Gastrocnemius medialis (tissue), 4 donors: ENCODE data around the gene ZNF326. TPM values are rescaled to one million over a fixed set of nuclear protein-coding genes. Genes with fewer than 3 reads are reported as not detected.

Source experiments
- ATAC-seq, 2 donors: fragments of 150-250 bp; one replicate each; pipeline ENCODE4 v1.9.1; 2016
- DNase-seq, 2 donors: peaks; one replicate each; pipeline ENCODE4 v3.0.0-alpha.2; 2019
- H3K27ac ChIP-seq, 4 donors: fragments of 200-600 bp; sonication (generic); 1 replicate in 1 of 4; 2 replicates in 3 of 4; pipeline ENCODE4 v1.5.1; 2016 to 2018; ENCODE audit warnings: mild to moderate bottlenecking in 2 of 4, moderate library complexity in 1 of 4
- H3K27me3 ChIP-seq, 3 donors: fragments of 200-600 bp; sonication (generic) in 2 of 3; 1 replicate in 1 of 3; 2 replicates in 2 of 3; pipeline versions ENCODE4 v1.5.1 to v1.6.0; 2016 to 2019; ENCODE audit warnings: mild to moderate bottlenecking in 1 of 3, moderate library complexity in 1 of 3
- H3K36me3 ChIP-seq, 2 donors: fragments of 200-600 bp; sonication (generic) in 1 of 2; one replicate each; pipeline ENCODE4 v1.5.1; 2017 to 2018
- H3K4me1 ChIP-seq, 2 donors: fragments of 200-600 bp; sonication (generic) in 1 of 2; one replicate each; pipeline ENCODE4 v1.5.1; 2016 to 2017; ENCODE audit warnings: mild to moderate bottlenecking in 2 of 2
- H3K4me3 ChIP-seq, 4 donors: fragments of 200-600 bp; sonication (generic) in 3 of 4; 1 replicate in 1 of 4; 2 replicates in 3 of 4; pipeline ENCODE4 v1.5.1; 2016 to 2019; ENCODE audit warnings: mild to moderate bottlenecking in 2 of 4
- H3K9me3 ChIP-seq, 3 donors: fragments of 200-600 bp; sonication (generic) in 2 of 3; 1 replicate in 1 of 3; 2 replicates in 2 of 3; pipeline ENCODE4 v1.5.1; 2016 to 2019
- CTCF ChIP-seq, 5 experiments: fragments of 450-650 bp in 3 of 5; fragments of 200-600 bp in 2 of 5; sonication (generic) in 2 of 5; IDR thresholded peaks in 4 of 5; conservative IDR thresholded peaks in 1 of 5; 1 replicate in 4 of 5; 2 replicates in 1 of 5; pipeline ENCODE4 v1.5.1; 2016 to 2019; ENCODE audit warnings: antibody characterized with exemption in 5 of 5, mild to moderate bottlenecking in 3 of 5, moderate library complexity in 3 of 5
- POLR2A ChIP-seq, 2 donors: fragments of 450-650 bp; IDR thresholded peaks; one replicate each; pipeline ENCODE4 v1.6.1; 2017; ENCODE audit warnings: antibody characterized with exemption in 2 of 2, mild to moderate bottlenecking in 2 of 2, moderate library complexity in 2 of 2
- in situ Hi-C, 4 donors: fragments of 200-750 bp; cut with MboI; loops; one replicate each; pipeline versions ENCODE4 v1.15.0 to v1.8.0; 2017; ENCODE audit warnings: low sequenced_read_pairs in 4 of 4
- intact Hi-C: fragments of 100-400 bp; cut with DNase I; formaldehyde crosslinking; loops from one replicate; pipeline ENCODE4 v1.15.1; 2023; ENCODE audit warnings: low total_unique reads
- total RNA-seq, 4 donors: library from RNA; depleted of rRNA; stranded (reverse); fragments of >200 nt; gene quantifications; one replicate each; pipeline versions ENCODE4 v1.1.0 to v1.2.3, GENCODE V29; 2016

The ZNF326 gene
- total RNA-seq, 4 donors from 2014 or later: 5.8 to 10.8 (median 9.2) TPM

- no peak overlapping the region for H3K27ac ChIP-seq
- intact Hi-C loops (loop anchor here (1.0 to 2.0 kb wide), 2 partner anchors 110 to 149 kb away; no protein-coding TSS in a partner anchor), in situ Hi-C loops (loop anchor here in 1 of 4 donors (10.0 kb wide), 1 partner anchor 148 kb away; no protein-coding TSS in a partner anchor)
- H3K9me3 ChIP-seq: no peaks in the 10 kb centered on the region
- H3K4me1 ChIP-seq: no peaks in the 10 kb centered on the region
- H3K4me3 ChIP-seq: no peak overlapping the region
- DNase-seq: no peak
- TF ChIP-seq CTCF (IDR thresholded peaks at IDR 0.05 in 4 of 5, conservative IDR thresholded peaks at IDR 0.05 in 1 of 5): peak in 4 of 5 experiments; percentile 11 to 51 (median 38)
- TF ChIP-seq POLR2A (IDR thresholded peaks at IDR 0.05): no peak
- no peaks in the 10 kb centered on the region for H3K27me3 ChIP-seq
- peak; percentile 54 to 66 for ATAC-seq
- H3K36me3 ChIP-seq: no peaks in the 10 kb centered on the region
These were observed 41.7 kb upstream of the ZNF326 start for GRCh38 chr1:89953131-89953626.

- ATAC-seq (no peak), DNase-seq (no peak)
- TF ChIP-seq POLR2A (IDR thresholded peaks at IDR 0.05) (no peak), CTCF (IDR thresholded peaks at IDR 0.05 in 4 of 5, conservative IDR thresholded peaks at IDR 0.05 in 1 of 5) (no peak)
- Histone ChIP-seq H3K4me3 (no peak overlapping the region), H3K9me3 (no peaks in the 10 kb centered on the region), H3K27me3 (no peaks in the 10 kb centered on the region), H3K4me1 (no peaks in the 10 kb centered on the region), H3K27ac (no peak overlapping the region), H3K36me3 (no peaks in the 10 kb centered on the region)
- in situ Hi-C loops (loop anchor here in 1 of 4 donors (10.0 kb wide), 1 partner anchor 149 kb away; no protein-coding TSS in a partner anchor), intact Hi-C loops (loop anchor here (1.0 to 2.0 kb wide), 2 partner anchors 111 to 150 kb away; no protein-coding TSS in a partner anchor)
These were observed 41.0 kb upstream of the ZNF326 start for GRCh38 chr1:89953929-89954328.

- no peak overlapping the region for H3K4me3 ChIP-seq
- no peak overlapping the region for H3K27ac ChIP-seq
- no peaks in the 10 kb centered on the region for H3K27me3 ChIP-seq
- no peaks in the 10 kb centered on the region for H3K36me3 ChIP-seq
- ATAC-seq (no peak), DNase-seq (no peak)
- TF ChIP-seq CTCF (IDR thresholded peaks at IDR 0.05 in 4 of 5, conservative IDR thresholded peaks at IDR 0.05 in 1 of 5): no peak
- TF ChIP-seq POLR2A (IDR thresholded peaks at IDR 0.05): no peak
- no peaks in the 10 kb centered on the region for H3K4me1 ChIP-seq
- H3K9me3 ChIP-seq: no peaks in the 10 kb centered on the region
- in situ Hi-C loops (loop anchor here in 1 of 4 donors (10.0 kb wide), 1 partner anchor 150 kb away; no protein-coding TSS in a partner anchor), intact Hi-C loops (no loop called here)
These were observed 40.5 kb upstream of the ZNF326 start for GRCh38 chr1:89954401-89954800.

GRCh38 chr1:89955311-89956205, 39.4 kb upstream of the ZNF326 start:
- Histone ChIP-seq H3K4me1 (no peaks in the 10 kb centered on the region), H3K36me3 (no peaks in the 10 kb centered on the region), H3K9me3 (no peaks in the 10 kb centered on the region), H3K27ac (no peak overlapping the region), H3K27me3 (no peaks in the 10 kb centered on the region), H3K4me3 (no peak overlapping the region)
- DNase-seq (no peak), ATAC-seq (no peak)
- TF ChIP-seq POLR2A (IDR thresholded peaks at IDR 0.05): no peak
- TF ChIP-seq CTCF (IDR thresholded peaks at IDR 0.05 in 4 of 5, conservative IDR thresholded peaks at IDR 0.05 in 1 of 5): no peak
- intact Hi-C loops: no loop called here
- in situ Hi-C loops: loop anchor here in 1 of 4 donors (10.0 kb wide), 1 partner anchor 151 kb away; no protein-coding TSS in a partner anchor
